ENCODE results near the gene TARP.
A peak's percentile ranks its signal among the peaks of the same experiment; 100 is the strongest.

TARP gene

DNA sequence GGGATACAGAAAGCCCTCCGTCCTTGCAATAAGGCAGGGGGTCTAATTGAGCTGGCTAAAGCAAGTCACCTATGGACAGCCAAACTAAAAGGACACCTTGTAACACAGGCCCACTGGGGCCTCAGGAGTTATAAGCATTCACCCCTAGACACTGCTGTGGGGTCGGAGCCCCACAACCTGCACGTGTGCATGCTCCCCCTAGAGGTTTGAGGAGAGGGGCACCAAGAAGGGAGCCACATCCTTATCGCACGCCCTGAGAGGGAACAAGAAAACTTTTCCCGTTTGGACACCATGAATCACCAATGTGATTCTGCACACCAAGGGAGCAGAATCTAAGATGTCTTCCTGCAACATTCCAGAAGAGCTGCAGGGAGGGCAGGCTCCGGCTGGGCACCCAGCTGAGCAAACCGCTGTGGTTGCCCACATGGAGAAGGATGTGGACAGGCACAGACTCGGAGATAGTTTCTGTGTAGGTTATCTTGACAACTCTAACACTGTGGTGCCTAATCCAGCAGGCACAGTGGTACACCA is 17.7 kb upstream of the TARP start:
- DNase-seq (ENCODE audit: low read depth in 6 of 9, low spot score in 9 of 9) = no peak
- Histone ChIP-seq H3K36me3 (ENCODE audit: control insufficient read depth in 2 of 2, insufficient read depth in 2 of 2, low read length in 1 of 2) (no peaks in the 10 kb centered on the region), H3K4me1 (ENCODE audit: control insufficient read depth in 2 of 2, insufficient read depth in 2 of 2, low read length in 2 of 2) (no peaks in the 10 kb centered on the region), H3K4me3 (ENCODE audit: low read length in 2 of 2) (no peak overlapping the region), H3K27me3 (ENCODE audit: control insufficient read depth in 2 of 2, insufficient read depth in 1 of 2, low read length in 1 of 2) (no peaks in the 10 kb centered on the region), H3K27ac (ENCODE audit: low read depth in 1 of 2, low read length in 1 of 2) (no peak overlapping the region), H3K9me3 (ENCODE audit: control insufficient read depth in 2 of 2, insufficient read depth in 1 of 2, low read length in 1 of 2) (no peaks in the 10 kb centered on the region)
- WGBS = 100% methylated on average over 8 of the region's 9 CpGs

DNA sequence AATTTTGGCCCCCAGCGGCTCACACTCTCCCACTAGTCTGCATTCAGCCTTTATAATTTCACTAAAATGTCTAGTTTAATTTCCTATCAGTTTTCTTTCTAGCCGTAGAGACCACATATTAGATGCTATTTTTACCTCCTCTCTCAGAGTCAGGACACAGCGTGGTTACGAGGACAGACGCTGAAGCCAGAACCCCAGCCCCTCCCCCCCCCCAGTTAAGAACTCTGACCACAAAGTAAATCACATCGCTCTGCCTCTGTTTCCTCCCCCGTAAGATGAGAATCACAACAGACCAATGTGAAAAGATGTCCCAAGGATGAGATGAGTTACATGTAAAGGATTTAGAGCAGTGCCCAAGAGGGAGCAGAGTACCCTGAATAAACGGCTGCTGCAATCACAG is 11.1 kb upstream of the TARP start:
- Histone ChIP-seq H3K27ac (ENCODE audit: low read depth in 1 of 2, low read length in 1 of 2) (no peak overlapping the region), H3K36me3 (ENCODE audit: control insufficient read depth in 2 of 2, insufficient read depth in 2 of 2, low read length in 1 of 2) (no peaks in the 10 kb centered on the region), H3K27me3 (ENCODE audit: control insufficient read depth in 2 of 2, insufficient read depth in 1 of 2, low read length in 1 of 2) (no peaks in the 10 kb centered on the region), H3K4me1 (ENCODE audit: control insufficient read depth in 2 of 2, insufficient read depth in 2 of 2, low read length in 2 of 2) (peaks cover 0 to 2% of the 10 kb centered on the region in 2 donors), H3K9me3 (ENCODE audit: control insufficient read depth in 2 of 2, insufficient read depth in 1 of 2, low read length in 1 of 2) (no peaks in the 10 kb centered on the region), H3K4me3 (ENCODE audit: low read length in 2 of 2) (no peak overlapping the region)
- no peak for DNase-seq (ENCODE audit: low read depth in 6 of 9, low spot score in 9 of 9)
- WGBS = 36% methylated on average over 8 of the region's 8 CpGs

DNA sequence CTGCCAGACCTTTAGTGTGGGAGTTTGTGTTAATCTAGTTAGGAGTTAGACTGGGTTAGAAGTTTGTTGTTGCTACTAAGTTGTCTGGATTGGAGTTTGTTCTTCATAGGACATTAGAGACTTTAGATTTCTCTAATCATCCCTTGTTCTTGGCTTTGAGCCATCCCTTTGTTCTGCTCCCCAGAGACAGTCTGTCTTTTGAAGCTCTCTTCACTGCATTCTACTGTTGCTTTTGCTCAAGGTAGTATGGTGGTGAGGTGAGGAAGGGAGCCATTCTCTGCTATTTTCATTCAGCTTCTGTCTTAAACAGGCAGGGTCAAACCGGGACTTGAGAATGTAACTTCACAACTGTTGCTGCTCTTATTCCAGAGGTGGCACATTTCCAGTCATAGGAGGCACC is 10.4 kb upstream of the TARP start:
- H3K27me3 ChIP-seq (ENCODE audit: control insufficient read depth in 2 of 2, insufficient read depth in 1 of 2, low read length in 1 of 2) = no peaks in the 10 kb centered on the region
- no peaks in the 10 kb centered on the region for H3K9me3 ChIP-seq (ENCODE audit: control insufficient read depth in 2 of 2, insufficient read depth in 1 of 2, low read length in 1 of 2)
- H3K4me3 ChIP-seq (ENCODE audit: low read length in 2 of 2) = no peak overlapping the region
- H3K27ac ChIP-seq (ENCODE audit: low read depth in 1 of 2, low read length in 1 of 2) = no peak overlapping the region
- DNase-seq (ENCODE audit: low read depth in 6 of 9, low spot score in 9 of 9) = no peak
- 80% methylated on average over 1 of the region's 1 CpG for WGBS
- no peaks in the 10 kb centered on the region for H3K36me3 ChIP-seq (ENCODE audit: control insufficient read depth in 2 of 2, insufficient read depth in 2 of 2, low read length in 1 of 2)
- peaks cover 0 to 2% of the 10 kb centered on the region in 2 donors for H3K4me1 ChIP-seq (ENCODE audit: control insufficient read depth in 2 of 2, insufficient read depth in 2 of 2, low read length in 2 of 2)

DNA sequence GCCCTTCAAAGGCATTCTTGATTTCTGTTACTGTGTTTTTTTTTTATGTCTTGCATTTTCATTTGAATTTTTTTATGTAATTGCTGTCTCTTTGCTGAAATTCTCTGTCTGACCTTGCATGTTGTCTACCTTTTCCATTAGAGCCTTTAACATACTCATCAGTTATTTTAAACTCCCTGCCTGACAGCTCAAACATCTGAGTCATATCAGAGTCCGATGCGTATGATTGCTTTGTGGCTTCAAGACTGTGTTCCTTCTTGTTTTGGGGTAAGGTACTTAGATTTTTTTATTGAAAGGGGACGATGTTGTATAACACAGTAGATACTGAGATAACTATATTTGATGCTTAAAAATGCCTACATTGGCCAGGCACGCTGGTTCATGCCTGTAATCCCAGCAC is 9.7 kb upstream of the TARP start:
- H3K36me3 ChIP-seq (ENCODE audit: control insufficient read depth in 2 of 2, insufficient read depth in 2 of 2, low read length in 1 of 2) = no peaks in the 10 kb centered on the region
- WGBS = 44% methylated on average over 4 of the region's 4 CpGs
- H3K27me3 ChIP-seq (ENCODE audit: control insufficient read depth in 2 of 2, insufficient read depth in 1 of 2, low read length in 1 of 2) = no peaks in the 10 kb centered on the region
- no peak overlapping the region for H3K4me3 ChIP-seq (ENCODE audit: low read length in 2 of 2)
- no peaks in the 10 kb centered on the region for H3K9me3 ChIP-seq (ENCODE audit: control insufficient read depth in 2 of 2, insufficient read depth in 1 of 2, low read length in 1 of 2)
- H3K27ac ChIP-seq (ENCODE audit: low read depth in 1 of 2, low read length in 1 of 2) = no peak overlapping the region
- peaks cover 0 to 2% of the 10 kb centered on the region in 2 donors for H3K4me1 ChIP-seq (ENCODE audit: control insufficient read depth in 2 of 2, insufficient read depth in 2 of 2, low read length in 2 of 2)
- DNase-seq (ENCODE audit: low read depth in 6 of 9, low spot score in 9 of 9) = no peak

DNA sequence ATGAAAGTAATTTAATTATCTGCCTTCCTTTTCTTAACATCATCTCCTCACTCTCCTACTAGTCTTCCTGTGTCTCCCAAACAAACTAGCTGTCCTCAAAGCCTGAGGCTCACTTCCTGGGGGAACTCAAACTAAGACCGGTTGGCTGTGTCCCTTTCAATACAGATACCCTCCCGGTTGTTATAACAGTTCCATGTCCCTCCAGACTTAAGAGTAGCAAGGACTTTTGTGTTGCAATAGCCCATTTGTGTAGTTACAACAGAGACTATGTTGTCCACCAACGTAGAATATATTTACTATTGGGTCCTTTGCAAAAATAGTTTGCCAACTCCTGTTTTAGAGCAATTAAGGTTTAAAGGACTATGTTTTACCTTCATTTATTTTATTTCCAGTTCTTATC is 8.6 kb upstream of the TARP start:
- Histone ChIP-seq H3K27ac (ENCODE audit: low read depth in 1 of 2, low read length in 1 of 2) (no peak overlapping the region), H3K27me3 (ENCODE audit: control insufficient read depth in 2 of 2, insufficient read depth in 1 of 2, low read length in 1 of 2) (no peaks in the 10 kb centered on the region), H3K36me3 (ENCODE audit: control insufficient read depth in 2 of 2, insufficient read depth in 2 of 2, low read length in 1 of 2) (no peaks in the 10 kb centered on the region), H3K4me3 (ENCODE audit: low read length in 2 of 2) (no peak overlapping the region), H3K4me1 (ENCODE audit: control insufficient read depth in 2 of 2, insufficient read depth in 2 of 2, low read length in 2 of 2) (peaks cover 0 to 2% of the 10 kb centered on the region in 2 donors), H3K9me3 (ENCODE audit: control insufficient read depth in 2 of 2, insufficient read depth in 1 of 2, low read length in 1 of 2) (no peaks in the 10 kb centered on the region)
- whole genome bisulfite sequencing = 67% methylated on average over 3 of the region's 3 CpGs
- no peak for DNase-seq (ENCODE audit: low read depth in 6 of 9, low spot score in 9 of 9)

DNA sequence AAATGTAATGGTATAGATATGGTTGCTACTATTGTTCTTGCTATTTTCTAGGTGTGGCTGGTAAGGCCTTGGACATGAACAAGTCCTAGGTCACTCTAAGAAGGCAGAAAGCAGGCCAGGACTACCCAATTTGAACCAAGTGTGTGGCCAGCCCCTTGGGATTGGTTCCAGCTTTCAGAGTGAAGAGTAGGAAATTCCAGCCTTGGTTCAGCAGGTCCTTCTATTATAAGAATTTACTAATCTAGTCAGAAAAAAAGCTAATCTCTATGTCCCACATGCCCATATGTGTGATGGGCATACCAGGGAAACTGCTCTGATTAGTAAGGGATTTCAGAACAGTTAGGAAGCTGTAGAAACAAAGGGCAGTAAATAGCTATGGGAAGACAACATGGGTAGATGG is 7.8 kb upstream of the TARP start:
- Histone ChIP-seq H3K27ac (ENCODE audit: low read depth in 1 of 2, low read length in 1 of 2) (no peak overlapping the region), H3K36me3 (ENCODE audit: control insufficient read depth in 2 of 2, insufficient read depth in 2 of 2, low read length in 1 of 2) (no peaks in the 10 kb centered on the region), H3K4me3 (ENCODE audit: low read length in 2 of 2) (no peak overlapping the region), H3K9me3 (ENCODE audit: control insufficient read depth in 2 of 2, insufficient read depth in 1 of 2, low read length in 1 of 2) (no peaks in the 10 kb centered on the region), H3K4me1 (ENCODE audit: control insufficient read depth in 2 of 2, insufficient read depth in 2 of 2, low read length in 2 of 2) (peaks cover 0 to 4% of the 10 kb centered on the region in 2 donors), H3K27me3 (ENCODE audit: control insufficient read depth in 2 of 2, insufficient read depth in 1 of 2, low read length in 1 of 2) (no peaks in the 10 kb centered on the region)
- no peak for DNase-seq (ENCODE audit: low read depth in 6 of 9, low spot score in 9 of 9)

DNA sequence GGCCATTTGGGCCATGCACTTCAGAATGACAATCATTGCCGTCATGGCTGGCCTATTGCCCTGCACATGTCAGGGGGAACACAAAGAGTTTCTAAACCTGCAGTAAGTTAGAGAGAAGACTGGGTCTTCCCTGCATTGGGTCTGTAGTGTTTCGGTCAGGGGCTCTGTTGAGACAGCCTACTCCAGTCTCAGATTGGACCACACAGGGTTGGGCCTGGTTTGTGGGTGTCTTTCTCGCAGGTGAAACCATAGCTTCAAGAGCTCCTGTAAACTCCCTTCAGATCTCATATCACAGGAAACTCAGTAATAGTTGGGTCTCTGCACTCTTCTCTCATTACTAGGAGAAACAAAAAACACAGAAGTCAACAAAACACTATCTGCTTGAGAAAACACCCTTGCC is 7.3 kb upstream of the TARP start:
- 63% methylated on average over 2 of the region's 3 CpGs for WGBS
- Histone ChIP-seq H3K4me1 (ENCODE audit: control insufficient read depth in 2 of 2, insufficient read depth in 2 of 2, low read length in 2 of 2) (peaks cover 0 to 4% of the 10 kb centered on the region in 2 donors), H3K27ac (ENCODE audit: low read depth in 1 of 2, low read length in 1 of 2) (no peak overlapping the region), H3K27me3 (ENCODE audit: control insufficient read depth in 2 of 2, insufficient read depth in 1 of 2, low read length in 1 of 2) (no peaks in the 10 kb centered on the region), H3K4me3 (ENCODE audit: low read length in 2 of 2) (no peak overlapping the region), H3K36me3 (ENCODE audit: control insufficient read depth in 2 of 2, insufficient read depth in 2 of 2, low read length in 1 of 2) (no peaks in the 10 kb centered on the region), H3K9me3 (ENCODE audit: control insufficient read depth in 2 of 2, insufficient read depth in 1 of 2, low read length in 1 of 2) (no peaks in the 10 kb centered on the region)
- DNase-seq (ENCODE audit: low read depth in 6 of 9, low spot score in 9 of 9) = no peak

DNA sequence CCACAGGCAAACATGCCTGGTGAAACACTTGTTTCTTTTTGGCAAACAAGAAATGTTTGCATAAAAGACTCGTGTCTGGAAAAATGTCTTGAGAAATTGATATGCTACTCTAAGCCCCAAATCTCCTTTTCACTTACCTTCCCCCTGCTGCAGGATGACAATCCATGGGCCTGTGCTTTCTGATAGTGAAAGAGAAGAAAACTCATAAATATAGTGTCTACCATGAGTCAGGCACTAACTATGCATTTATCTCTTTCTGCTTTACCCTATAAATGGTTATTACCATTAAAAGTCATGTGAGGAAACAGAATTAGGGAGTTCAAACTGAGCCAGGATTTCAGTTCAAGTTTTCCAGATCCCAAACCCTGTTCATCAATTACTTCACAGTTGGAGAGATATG is 6.6 kb upstream of the TARP start:
- Histone ChIP-seq H3K36me3 (ENCODE audit: control insufficient read depth in 2 of 2, insufficient read depth in 2 of 2, low read length in 1 of 2) (no peaks in the 10 kb centered on the region), H3K27ac (ENCODE audit: low read depth in 1 of 2, low read length in 1 of 2) (no peak overlapping the region), H3K4me3 (ENCODE audit: low read length in 2 of 2) (no peak overlapping the region), H3K9me3 (ENCODE audit: control insufficient read depth in 2 of 2, insufficient read depth in 1 of 2, low read length in 1 of 2) (no peaks in the 10 kb centered on the region), H3K4me1 (ENCODE audit: control insufficient read depth in 2 of 2, insufficient read depth in 2 of 2, low read length in 2 of 2) (peaks cover 0 to 4% of the 10 kb centered on the region in 2 donors), H3K27me3 (ENCODE audit: control insufficient read depth in 2 of 2, insufficient read depth in 1 of 2, low read length in 1 of 2) (no peaks in the 10 kb centered on the region)
- DNase-seq (ENCODE audit: low read depth in 6 of 9, low spot score in 9 of 9) = no peak
- 25% methylated on average over 1 of the region's 1 CpG for WGBS

DNA sequence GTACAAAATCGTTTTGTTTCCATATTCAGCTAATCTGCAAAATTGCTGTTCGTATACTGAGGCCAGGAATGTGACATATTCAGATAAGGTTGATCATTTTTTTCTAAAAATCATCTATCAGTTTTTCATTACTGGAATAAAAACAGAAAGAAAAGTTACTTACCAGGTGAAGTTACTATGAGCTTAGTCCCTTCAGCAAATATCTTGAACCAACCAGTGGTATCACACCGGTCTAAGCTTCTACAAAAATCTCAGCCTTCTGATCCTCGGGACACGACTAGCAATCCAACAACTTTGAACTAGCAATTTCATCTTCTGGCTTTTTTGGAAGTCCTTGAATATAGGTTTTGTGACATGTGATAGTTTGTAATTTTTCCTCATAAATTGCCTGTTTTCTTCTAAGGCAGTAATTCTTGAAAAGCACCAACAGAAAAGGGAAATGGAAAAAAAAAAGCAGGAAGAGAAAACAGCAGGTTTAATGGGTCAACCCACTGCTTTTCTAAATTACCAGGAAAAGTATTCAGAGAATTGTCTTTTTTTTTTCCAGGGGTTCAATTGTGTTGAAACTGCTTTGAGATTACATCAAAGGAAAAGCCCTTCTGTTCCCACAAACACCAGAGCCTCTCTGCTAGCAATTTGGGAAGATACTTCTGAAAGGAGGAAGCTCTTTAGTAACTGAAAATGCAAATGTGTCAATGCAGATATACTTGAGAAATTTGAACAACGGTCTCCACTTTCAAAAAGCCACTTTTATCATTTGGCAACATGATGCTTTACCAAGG is 2.9 kb upstream of the TARP start:
- no peak for DNase-seq (ENCODE audit: low read depth in 6 of 9, low spot score in 9 of 9)
- H3K27me3 ChIP-seq (ENCODE audit: control insufficient read depth in 2 of 2, insufficient read depth in 1 of 2, low read length in 1 of 2) = no peaks in the 10 kb centered on the region
- WGBS = 38% methylated on average over 6 of the region's 6 CpGs
- peak overlapping the region in 1 of 2 donors; percentile 35 for H3K4me3 ChIP-seq (ENCODE audit: low read length in 2 of 2)
- peaks cover 0 to 5% of the 10 kb centered on the region in 2 donors for H3K4me1 ChIP-seq (ENCODE audit: control insufficient read depth in 2 of 2, insufficient read depth in 2 of 2, low read length in 2 of 2)
- peak overlapping the region in 1 of 2 donors; percentile 37 for H3K27ac ChIP-seq (ENCODE audit: low read depth in 1 of 2, low read length in 1 of 2)
- no peaks in the 10 kb centered on the region for H3K9me3 ChIP-seq (ENCODE audit: control insufficient read depth in 2 of 2, insufficient read depth in 1 of 2, low read length in 1 of 2)
- no peaks in the 10 kb centered on the region for H3K36me3 ChIP-seq (ENCODE audit: control insufficient read depth in 2 of 2, insufficient read depth in 2 of 2, low read length in 1 of 2)

All from thymus (tissue), 11 donors.